CD14-positive monocyte (primary cell): Measurements from ENCODE around the gene DCDC2. TPM values are rescaled to one million over a fixed set of nuclear protein-coding genes. Genes with fewer than 3 reads are reported as not detected.
A peak's percentile ranks its signal among the peaks of the same experiment; 100 is the strongest.
"Not testable (repeated sequence)": the region's sequence is repeated elsewhere in the genome, so short reads cannot be mapped to it uniquely, and the experiment has no call there.

Experiments used
- DNase-seq, 3 donors: peaks; one replicate each; pipeline ENCODE4 v3.0.0-alpha.2; 2011 to 2022
- H2AFZ ChIP-seq: 2 replicates; pipeline ENCODE4 v1.6.0; 2012; ENCODE audit warnings: mild to moderate bottlenecking, low read depth, low read length, inconsistent platforms; ENCODE audit not compliant: insufficient read depth, poor library complexity, severe bottlenecking
- H3K27ac ChIP-seq, 2 donors: 1 replicate in 1 of 2; 2 replicates in 1 of 2; pipeline ENCODE4 v1.5.1; 2012 to 2013; ENCODE audit warnings: low read length in 2 of 2, control low read depth in 1 of 2, inconsistent platforms in 1 of 2, low read depth in 1 of 2, mild to moderate bottlenecking in 1 of 2
- H3K27me3 ChIP-seq, 2 donors: one replicate each; pipeline versions ENCODE4 v1.6.0 to v1.6.1; 2011 to 2013; ENCODE audit warnings: low read length in 2 of 2; ENCODE audit not compliant: control insufficient read depth in 2 of 2, insufficient read depth in 2 of 2
- H3K36me3 ChIP-seq, 2 donors: replicated peaks in 1 of 2; 1 replicate in 1 of 2; 2 replicates in 1 of 2; pipeline versions ENCODE4 v1.5.1 to v1.6.1; 2012 to 2013; ENCODE audit warnings: low read length in 2 of 2, control low read depth in 1 of 2, inconsistent platforms in 1 of 2, mild to moderate bottlenecking in 1 of 2; ENCODE audit not compliant: insufficient read depth in 2 of 2, control insufficient read depth in 1 of 2
- H3K4me1 ChIP-seq, 2 donors: 1 replicate in 1 of 2; 2 replicates in 1 of 2; pipeline versions ENCODE4 v1.5.1 to v1.6.1; 2012 to 2013; ENCODE audit warnings: low read length in 2 of 2, control low read depth in 1 of 2, inconsistent platforms in 1 of 2, mild to moderate bottlenecking in 1 of 2, moderate library complexity in 1 of 2; ENCODE audit not compliant: insufficient read depth in 2 of 2, control insufficient read depth in 1 of 2
- H3K4me2 ChIP-seq: replicated peaks from 2 replicates; pipeline ENCODE3; 2012; ENCODE audit warnings: low read length, moderate library complexity, mild to moderate bottlenecking; ENCODE audit not compliant: poor library complexity, severe bottlenecking; ENCODE audit errors: extremely low read depth
- H3K4me3 ChIP-seq, 3 experiments: fragments of 200-600 bp in 1 of 3; sonication (generic) in 1 of 3; replicated peaks in 1 of 3; 1 replicate in 2 of 3; 2 replicates in 1 of 3; pipeline ENCODE4 v1.5.1; 2011 to 2013; ENCODE audit warnings: low read length in 3 of 3, mild to moderate bottlenecking in 3 of 3, control low read depth in 2 of 3, low read depth in 2 of 3, inconsistent platforms in 1 of 3, moderate library complexity in 1 of 3
- H3K79me2 ChIP-seq: 2 replicates; pipeline ENCODE4 v1.6.0; 2012; ENCODE audit warnings: mild to moderate bottlenecking, control low read depth, inconsistent platforms, low read length, moderate library complexity; ENCODE audit not compliant: insufficient read depth
- H3K9ac ChIP-seq: 2 replicates; pipeline ENCODE4 v1.6.0; 2017; ENCODE audit warnings: low read length, mild to moderate bottlenecking; ENCODE audit not compliant: insufficient read depth, poor library complexity, severe bottlenecking
- H3K9me3 ChIP-seq, 2 donors: replicated peaks in 1 of 2; 1 replicate in 1 of 2; 2 replicates in 1 of 2; pipeline versions ENCODE4 v1.5.1 to v1.6.1; 2012 to 2013; ENCODE audit warnings: low read length in 2 of 2, control low read depth in 1 of 2; ENCODE audit not compliant: control insufficient read depth in 1 of 2, insufficient read depth in 1 of 2
- H4K20me1 ChIP-seq: 2 replicates; pipeline ENCODE4 v1.6.0; 2012; ENCODE audit warnings: mild to moderate bottlenecking, low read length, control low read depth, moderate library complexity; ENCODE audit not compliant: insufficient read depth
- H3K27ac Mint-ChIP-seq, 7 donors: one replicate each; pipeline ENCODE4 v1.8.0; 2020; ENCODE audit warnings: mild to moderate bottlenecking in 7 of 7, mixed read lengths in 7 of 7, moderate library complexity in 6 of 7, inconsistent platforms in 2 of 7
- H3K27me3 Mint-ChIP-seq, 3 donors: one replicate each; pipeline ENCODE4 v1.8.0; 2021 to 2022; ENCODE audit warnings: low read depth in 3 of 3, mild to moderate bottlenecking in 3 of 3, mixed read lengths in 3 of 3, moderate library complexity in 3 of 3, inconsistent platforms in 1 of 3
- H3K36me3 Mint-ChIP-seq, 2 donors: one replicate each; pipeline ENCODE4 v1.8.0; 2020; ENCODE audit warnings: mixed read lengths in 2 of 2, inconsistent platforms in 1 of 2, mild to moderate bottlenecking in 1 of 2
- H3K4me1 Mint-ChIP-seq: one replicate; pipeline ENCODE4 v1.8.0; 2020; ENCODE audit warnings: mild to moderate bottlenecking, mixed read lengths
- H3K4me3 Mint-ChIP-seq, 2 donors: one replicate each; pipeline ENCODE4 v1.8.0; 2020; ENCODE audit warnings: mild to moderate bottlenecking in 2 of 2, mixed read lengths in 2 of 2, moderate library complexity in 1 of 2
- H3K9me3 Mint-ChIP-seq, 7 donors: one replicate each; pipeline ENCODE4 v1.8.0; 2020 to 2022; ENCODE audit warnings: mixed read lengths in 7 of 7, mild to moderate bottlenecking in 6 of 7, moderate library complexity in 6 of 7, inconsistent platforms in 2 of 7
- CTCF ChIP-seq: fragments of 200-600 bp; IDR thresholded peaks from one replicate; pipeline ENCODE4 v1.8.0; 2022; ENCODE audit warnings: antibody characterized with exemption, mild to moderate bottlenecking
- WGBS: methylation state at CpG from one replicate; pipeline ENCODE4 v1.1.5; 2013; ENCODE audit warnings: missing lambda C conversion rate; ENCODE audit not compliant: insufficient coverage; 5-methylcytosine and 5-hydroxymethylcytosine counted together
- intact Hi-C, 2 donors: fragments of 100-400 bp; cut with micrococcal nuclease; formaldehyde crosslinking; loops; one replicate each; pipeline versions ENCODE4 v1.15.0 to v1.15.1; 2023
- polyA plus RNA-seq, 3 donors: library from polyadenylated mRNA; depleted of rRNA in 1 of 3; unstranded in 2 of 3; stranded (reverse) in 1 of 3; fragments of 300-500 nt in 2 of 3; fragments of >200 nt in 1 of 3; fragmentation: Illumina TruSeq in 2 of 3; gene quantifications; 1 replicate in 2 of 3; 2 replicates in 1 of 3; pipeline ENCODE4 v1.2.3, GENCODE V29; 2012 to 2021

DCDC2 gene
- polyA plus RNA-seq, 3 donors, result not detected

- H2AFZ ChIP-seq, H3K79me2 ChIP-seq, DNase-seq, H3K9ac ChIP-seq, H3K9me3 Mint-ChIP-seq, H3K36me3 ChIP-seq, H3K36me3 Mint-ChIP-seq, H3K27ac ChIP-seq, H4K20me1 ChIP-seq, H3K4me3 ChIP-seq, H3K4me3 Mint-ChIP-seq, H3K9me3 ChIP-seq, H3K4me2 ChIP-seq, H3K27ac Mint-ChIP-seq, intact Hi-C loops: not testable (repeated sequence)
- Mint-ChIP-seq H3K4me1 (peaks cover 17% of the 10 kb centered on the region), H3K27me3 (peaks cover 19 to 29% (median 19%) of the 10 kb centered on the region in 3 donors)
- peaks cover 9 to 25% of the 10 kb centered on the region in 2 donors for H3K27me3 ChIP-seq
- 88% methylated on average over 4 of the region's 5 CpGs for WGBS
- H3K4me1 ChIP-seq, result peaks cover 16 to 19% of the 10 kb centered on the region in 2 donors
These were observed 4.5 kb upstream of the DCDC2 start for GRCh38 chr6:24362363-24362762.

- Histone ChIP-seq H2AFZ (peak overlapping the region; percentile 73), H3K9ac (peak overlapping the region; percentile 25), H3K4me1 (peaks cover 16 to 19% of the 10 kb centered on the region in 2 donors), H4K20me1 (no peaks in the 10 kb centered on the region), H3K4me2 (peak overlapping the region; percentile 83), H3K9me3 (peaks cover 0 to 11% of the 10 kb centered on the region in 2 donors), H3K4me3 (peak overlapping the region; percentile 4 to 71 (median 23)), H3K27me3 (peaks cover 21 to 46% of the 10 kb centered on the region in 2 donors), H3K27ac (no peak overlapping the region), H3K36me3 (no peaks in the 10 kb centered on the region), H3K79me2 (no peaks in the 10 kb centered on the region)
- peak; percentile 90 for TF ChIP-seq CTCF
- 5% methylated on average over 49 of the region's 55 CpGs for WGBS
- peak; percentile 62 to 78 (median 65) for DNase-seq
- Mint-ChIP-seq H3K27me3 (peaks cover 32 to 45% (median 35%) of the 10 kb centered on the region in 3 donors), H3K36me3 (no peaks in the 10 kb centered on the region), H3K9me3 (peaks cover 0 to 5% (median 0%) of the 10 kb centered on the region in 7 donors), H3K4me3 (peak overlapping the region; percentile 69 to 92), H3K4me1 (peaks cover 17% of the 10 kb centered on the region), H3K27ac (peak overlapping the region in 5 of 7 donors; percentile 10 to 80 (median 54))
- intact Hi-C loops, result no loop called here
These were observed 2.0 kb upstream of the DCDC2 start for GRCh38 chr6:24359640-24360454.
